Activated CD8-positive, alpha-beta memory T cell treated with anti-CD3 and anti-CD28 coated beads for 24 hours (primary cell): ENCODE measurements around the gene PHF3.

Experiments
- DNase-seq: peaks from one replicate; pipeline ENCODE4 v3.0.0-alpha.2; 2020

PHF3 gene

GRCh38 chr6:63644668-63645326 lies 9.2 kb downstream of the PHF3 start:
- DNase-seq = no peak

GRCh38 chr6:63649269-63649668 lies 13.7 kb downstream of the PHF3 start:
- DNase-seq = no peak

GRCh38 chr6:63649847-63650265 lies 14.3 kb downstream of the PHF3 start:
- DNase-seq = no peak

GRCh38 chr6:63652980-63653379 lies 17.4 kb downstream of the PHF3 start:
- DNase-seq = no peak

GRCh38 chr6:63660757-63661156 lies 25.2 kb downstream of the PHF3 start:
- DNase-seq = no peak

GRCh38 chr6:63661769-63662168 lies 26.2 kb downstream of the PHF3 start:
- DNase-seq = no peak

- DNase-seq = no peak
Observed at GRCh38 chr6:63663147-63663955, 27.7 kb downstream of the PHF3 start.

GRCh38 chr6:63663956-63664281 lies 28.3 kb downstream of the PHF3 start:
- no peak for DNase-seq

- no peak for DNase-seq
Observed at GRCh38 chr6:63671098-63671754, 35.6 kb downstream of the PHF3 start.

- no peak for DNase-seq
Observed at GRCh38 chr6:63672582-63673129, 37.1 kb downstream of the PHF3 start.

GRCh38 chr6:63673692-63674091 lies 38.1 kb downstream of the PHF3 start:
- DNase-seq = no peak

- no peak for DNase-seq
Observed at GRCh38 chr6:63674635-63675034, 39.0 kb downstream of the PHF3 start.

GRCh38 chr6:63675138-63675537 lies 39.5 kb downstream of the PHF3 start:
- DNase-seq = no peak

GRCh38 chr6:63676412-63677114 lies 41.0 kb downstream of the PHF3 start:
- DNase-seq = no peak

- DNase-seq = no peak
Observed at GRCh38 chr6:63677282-63677681, 41.7 kb downstream of the PHF3 start.

- no peak for DNase-seq
Observed at GRCh38 chr6:63683071-63683603, 47.5 kb downstream of the PHF3 start.

GRCh38 chr6:63685446-63686379 lies 50.1 kb downstream of the PHF3 start:
- no peak for DNase-seq

- no peak for DNase-seq
Observed at GRCh38 chr6:63689421-63689820, 53.8 kb downstream of the PHF3 start.

GRCh38 chr6:63690221-63690620 lies 54.6 kb downstream of the PHF3 start:
- DNase-seq = no peak

- DNase-seq = no peak
Observed at GRCh38 chr6:63705707-63706106, 70.1 kb downstream of the PHF3 start.

GRCh38 chr6:63706630-63707029 lies 71.0 kb downstream of the PHF3 start:
- DNase-seq = no peak

- DNase-seq = no peak
Observed at GRCh38 chr6:63708631-63709030, 73.0 kb downstream of the PHF3 start.
